Upper lobe of left lung (tissue), 4 donors: Measurements from ENCODE around the gene CLDN15.

Experiments used
- CTCF ChIP-seq, 6 experiments: fragments of 450-650 bp in 4 of 6; fragments of 200-600 bp in 2 of 6; sonication (generic) in 2 of 6; IDR thresholded peaks; one replicate each; pipeline ENCODE4 v1.5.1; 2016 to 2019; ENCODE audit warnings: antibody characterized with exemption in 6 of 6
- EP300 ChIP-seq, 4 donors: sonication (generic); formaldehyde crosslinking; IDR thresholded peaks; one replicate each; pipeline ENCODE4 v1.5.1; 2017; ENCODE audit warnings: antibody characterized with exemption in 4 of 4, control low read depth in 2 of 4
- POLR2AphosphoS5 ChIP-seq, 2 donors: sonication (generic); formaldehyde crosslinking; IDR thresholded peaks; one replicate each; pipeline ENCODE4 v1.5.1; 2017; ENCODE audit warnings: antibody characterized with exemption in 2 of 2

GRCh38 chr7:101241015-101241363 lies 3.4 kb upstream of the CLDN15 start:
- TF ChIP-seq CTCF (IDR thresholded peaks at IDR 0.05) = no peak
- no peak for TF ChIP-seq EP300 (IDR thresholded peaks at IDR 0.05)
- TF ChIP-seq POLR2AphosphoS5 (IDR thresholded peaks at IDR 0.05) = no peak
